ENCODE data around the gene ATP10B.

GRCh38 chr5:160556846-160557245 is 295.2 kb downstream of the ATP10B start:
- TF ChIP-seq CTCF (IDR thresholded peaks at IDR 0.05), result no peak
- TF ChIP-seq POLR2A (IDR thresholded peaks at IDR 0.05), result no peak
